ENCODE results near the gene FDXR. TPM values are rescaled to one million over a fixed set of nuclear protein-coding genes. Genes with fewer than 3 reads are reported as not detected.
A peak's percentile ranks its signal among the peaks of the same experiment; 100 is the strongest.

Gene FDXR
- polyA plus RNA-seq, 3 donors: 2.5 to 7.3 (median 6.2) TPM

DNA sequence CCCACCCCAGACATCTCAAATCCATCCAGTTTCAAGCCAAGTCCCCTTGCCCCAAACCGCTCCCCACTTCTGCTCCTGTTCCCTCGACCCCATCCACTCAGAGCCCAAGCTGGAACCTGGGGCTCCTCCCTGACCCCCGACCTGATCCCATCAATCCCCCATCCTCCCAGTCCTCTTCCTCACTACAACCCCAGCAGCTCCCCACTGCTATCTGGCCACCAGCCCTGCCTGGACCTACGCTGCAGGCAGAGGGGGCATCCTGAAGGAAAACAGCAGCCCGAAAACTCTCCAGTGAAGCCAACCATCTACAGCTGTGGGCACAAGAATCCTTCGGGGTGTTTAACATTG lies 3.9 kb downstream of the FDXR start:
- intact Hi-C loops (cut with micrococcal nuclease): loop anchor here (10.0 kb wide), 3 partner anchors 204 to 494 kb away; no protein-coding TSS in a partner anchor
- Histone ChIP-seq H3K27me3 (ENCODE audit: control insufficient read depth in 2 of 2, insufficient read depth in 2 of 2, low read length in 2 of 2) (no peaks in the 10 kb centered on the region), H3K27ac (ENCODE audit: low read depth in 1 of 2, low read length in 2 of 2) (no peak overlapping the region), H3K36me3 (replicated peaks in 1 of 2; ENCODE audit: control insufficient read depth in 1 of 2, insufficient read depth in 2 of 2, low read length in 2 of 2) (no peaks in the 10 kb centered on the region), H3K9ac (ENCODE audit: insufficient read depth, low read length, poor library complexity, severe bottlenecking) (no peak overlapping the region), H3K4me3 (replicated peaks in 1 of 3; ENCODE audit: low read depth in 2 of 3, low read length in 3 of 3) (no peak overlapping the region), H3K9me3 (replicated peaks in 1 of 2; ENCODE audit: control insufficient read depth in 1 of 2, insufficient read depth in 1 of 2, low read length in 2 of 2) (no peaks in the 10 kb centered on the region), H2AFZ (ENCODE audit: insufficient read depth, low read depth, low read length, poor library complexity, severe bottlenecking) (no peak overlapping the region), H3K79me2 (ENCODE audit: insufficient read depth, low read length) (no peaks in the 10 kb centered on the region), H3K4me2 (replicated peaks; ENCODE audit: extremely low read depth, low read length, poor library complexity, severe bottlenecking) (no peak overlapping the region), H3K4me1 (ENCODE audit: control insufficient read depth in 1 of 2, insufficient read depth in 2 of 2, low read length in 2 of 2) (peaks cover 13 to 17% of the 10 kb centered on the region in 2 donors), H4K20me1 (ENCODE audit: insufficient read depth, low read length) (no peaks in the 10 kb centered on the region)
- Mint-ChIP-seq H3K27me3 (ENCODE audit: low read depth in 3 of 3) (peaks cover under 1 to 16% (median 5%) of the 10 kb centered on the region in 3 donors), H3K4me3 (peak overlapping the region in 1 of 2 donors; percentile 24), H3K36me3 (peaks cover 12 to 15% of the 10 kb centered on the region in 2 donors), H3K27ac (no peak overlapping the region), H3K4me1 (peaks cover 18% of the 10 kb centered on the region), H3K9me3 (peaks cover 0 to 3% (median 0%) of the 10 kb centered on the region in 7 donors)
- TF ChIP-seq, protein P1, sequence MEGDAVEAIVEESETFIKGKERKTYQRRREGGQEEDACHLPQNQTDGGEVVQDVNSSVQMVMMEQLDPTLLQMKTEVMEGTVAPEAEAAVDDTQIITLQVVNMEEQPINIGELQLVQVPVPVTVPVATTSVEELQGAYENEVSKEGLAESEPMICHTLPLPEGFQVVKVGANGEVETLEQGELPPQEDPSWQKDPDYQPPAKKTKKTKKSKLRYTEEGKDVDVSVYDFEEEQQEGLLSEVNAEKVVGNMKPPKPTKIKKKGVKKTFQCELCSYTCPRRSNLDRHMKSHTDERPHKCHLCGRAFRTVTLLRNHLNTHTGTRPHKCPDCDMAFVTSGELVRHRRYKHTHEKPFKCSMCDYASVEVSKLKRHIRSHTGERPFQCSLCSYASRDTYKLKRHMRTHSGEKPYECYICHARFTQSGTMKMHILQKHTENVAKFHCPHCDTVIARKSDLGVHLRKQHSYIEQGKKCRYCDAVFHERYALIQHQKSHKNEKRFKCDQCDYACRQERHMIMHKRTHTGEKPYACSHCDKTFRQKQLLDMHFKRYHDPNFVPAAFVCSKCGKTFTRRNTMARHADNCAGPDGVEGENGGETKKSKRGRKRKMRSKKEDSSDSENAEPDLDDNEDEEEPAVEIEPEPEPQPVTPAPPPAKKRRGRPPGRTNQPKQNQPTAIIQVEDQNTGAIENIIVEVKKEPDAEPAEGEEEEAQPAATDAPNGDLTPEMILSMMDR (IDR thresholded peaks at IDR 0.05): no peak
- 96% methylated on average over 6 of the region's 6 CpGs for WGBS (ENCODE audit: insufficient coverage)
- DNase-seq: no peak

GRCh38 chr17:74868251-74868907 lies 4.4 kb downstream of the FDXR start:
- peaks cover 16 to 20% of the 10 kb centered on the region in 2 donors for H3K36me3 Mint-ChIP-seq
- Histone ChIP-seq H3K4me3 (replicated peaks in 1 of 3; ENCODE audit: low read depth in 2 of 3, low read length in 3 of 3) (no peak overlapping the region), H4K20me1 (ENCODE audit: insufficient read depth, low read length) (no peaks in the 10 kb centered on the region), H3K9ac (ENCODE audit: insufficient read depth, low read length, poor library complexity, severe bottlenecking) (no peak overlapping the region), H3K9me3 (replicated peaks in 1 of 2; ENCODE audit: control insufficient read depth in 1 of 2, insufficient read depth in 1 of 2, low read length in 2 of 2) (no peaks in the 10 kb centered on the region), H3K79me2 (ENCODE audit: insufficient read depth, low read length) (no peaks in the 10 kb centered on the region), H3K4me1 (ENCODE audit: control insufficient read depth in 1 of 2, insufficient read depth in 2 of 2, low read length in 2 of 2) (peaks cover 9 to 12% of the 10 kb centered on the region in 2 donors), H3K27ac (ENCODE audit: low read depth in 1 of 2, low read length in 2 of 2) (no peak overlapping the region), H3K4me2 (replicated peaks; ENCODE audit: extremely low read depth, low read length, poor library complexity, severe bottlenecking) (no peak overlapping the region), H2AFZ (ENCODE audit: insufficient read depth, low read depth, low read length, poor library complexity, severe bottlenecking) (no peak overlapping the region), H3K27me3 (ENCODE audit: control insufficient read depth in 2 of 2, insufficient read depth in 2 of 2, low read length in 2 of 2) (no peaks in the 10 kb centered on the region), H3K36me3 (replicated peaks in 1 of 2; ENCODE audit: control insufficient read depth in 1 of 2, insufficient read depth in 2 of 2, low read length in 2 of 2) (no peaks in the 10 kb centered on the region)
- peak overlapping the region in 1 of 2 donors; percentile 24 for H3K4me3 Mint-ChIP-seq
- intact Hi-C loops (cut with micrococcal nuclease): loop anchor here (10.0 kb wide), 3 partner anchors 204 to 494 kb away; no protein-coding TSS in a partner anchor
- H3K4me1 Mint-ChIP-seq: peaks cover 15% of the 10 kb centered on the region
- TF ChIP-seq, protein P1 (IDR thresholded peaks at IDR 0.05): no peak
- H3K9me3 Mint-ChIP-seq: peaks cover 0 to 3% (median 0%) of the 10 kb centered on the region in 7 donors
- H3K27ac Mint-ChIP-seq: no peak overlapping the region
- WGBS (ENCODE audit: insufficient coverage): 68% methylated on average over 12 of the region's 12 CpGs
- H3K27me3 Mint-ChIP-seq (ENCODE audit: low read depth in 3 of 3): peaks cover 5 to 16% (median 5%) of the 10 kb centered on the region in 3 donors
- DNase-seq: no peak
